GM18526 (cell line): ENCODE data around the gene ADGRA1.

Experiments
- POLR2A ChIP-seq: IDR thresholded peaks from 3 replicates; pipeline ENCODE4 v1.6.1; 2011; ENCODE audit not compliant: insufficient read length; ENCODE audit errors: extremely low read depth

The ADGRA1 gene

GRCh38 chr10:133067149-133068105, 20.3 kb upstream of the ADGRA1 start:
- TF ChIP-seq POLR2A: no peak

- TF ChIP-seq POLR2A: no peak
These were observed 19.4 kb upstream of the ADGRA1 start for GRCh38 chr10:133068111-133069032.

GRCh38 chr10:133069033-133069525, 18.6 kb upstream of the ADGRA1 start:
- TF ChIP-seq POLR2A: no peak

- no peak for TF ChIP-seq POLR2A
These were observed 17.3 kb upstream of the ADGRA1 start for GRCh38 chr10:133070405-133070804.

GRCh38 chr10:133070810-133071209, 16.9 kb upstream of the ADGRA1 start:
- no peak for TF ChIP-seq POLR2A

- TF ChIP-seq POLR2A: no peak
These were observed 16.0 kb upstream of the ADGRA1 start for GRCh38 chr10:133071733-133072132.

- TF ChIP-seq POLR2A: no peak
These were observed 15.5 kb upstream of the ADGRA1 start for GRCh38 chr10:133072196-133072595.

GRCh38 chr10:133072720-133073390, 14.9 kb upstream of the ADGRA1 start:
- TF ChIP-seq POLR2A: no peak

GRCh38 chr10:133075346-133076137, 12.2 kb upstream of the ADGRA1 start:
- TF ChIP-seq POLR2A: no peak

GRCh38 chr10:133076274-133077038, 11.3 kb upstream of the ADGRA1 start:
- no peak for TF ChIP-seq POLR2A

GRCh38 chr10:133079836-133080682, 7.7 kb upstream of the ADGRA1 start:
- no peak for TF ChIP-seq POLR2A

- TF ChIP-seq POLR2A: no peak
These were observed 7.1 kb upstream of the ADGRA1 start for GRCh38 chr10:133080683-133081040.

- TF ChIP-seq POLR2A: no peak
These were observed 6.1 kb upstream of the ADGRA1 start for GRCh38 chr10:133081636-133082035.
